ENCODE data around the gene KCTD11.

KCTD11 gene

DNA sequence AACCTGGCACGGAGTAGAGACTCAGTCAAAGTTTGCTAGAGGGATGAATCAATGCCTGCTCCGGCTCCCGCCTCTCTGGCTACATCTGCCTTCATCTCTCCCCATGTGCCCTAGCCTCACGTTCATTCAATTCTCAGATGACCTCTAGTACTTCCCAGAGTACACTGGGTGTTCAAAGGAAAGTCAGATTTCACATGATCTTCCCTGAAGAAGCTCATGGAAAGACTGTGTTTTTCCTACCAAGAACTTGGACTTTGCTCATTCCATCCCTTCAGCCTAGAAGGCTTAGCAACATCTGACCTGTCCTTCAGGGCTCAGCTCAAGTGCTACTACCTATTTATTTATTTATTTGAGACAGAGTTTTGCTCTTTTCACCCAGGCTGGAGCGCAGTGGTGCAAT, 17.9 kb downstream of the KCTD11 start:
- in situ Hi-C loops (cut with MboI; ENCODE audit: low sequenced_read_pairs): no loop called here

- in situ Hi-C loops (cut with MboI; ENCODE audit: low sequenced_read_pairs): no loop called here
Measured at GRCh38 chr17:7370853-7371252, 18.9 kb downstream of the KCTD11 start.

- in situ Hi-C loops (cut with MboI; ENCODE audit: low sequenced_read_pairs): no loop called here
Measured at GRCh38 chr17:7374353-7374752, 22.4 kb downstream of the KCTD11 start.

GRCh38 chr17:7379134-7379533, 27.2 kb downstream of the KCTD11 start:
- in situ Hi-C loops (cut with MboI; ENCODE audit: low sequenced_read_pairs): no loop called here

DNA sequence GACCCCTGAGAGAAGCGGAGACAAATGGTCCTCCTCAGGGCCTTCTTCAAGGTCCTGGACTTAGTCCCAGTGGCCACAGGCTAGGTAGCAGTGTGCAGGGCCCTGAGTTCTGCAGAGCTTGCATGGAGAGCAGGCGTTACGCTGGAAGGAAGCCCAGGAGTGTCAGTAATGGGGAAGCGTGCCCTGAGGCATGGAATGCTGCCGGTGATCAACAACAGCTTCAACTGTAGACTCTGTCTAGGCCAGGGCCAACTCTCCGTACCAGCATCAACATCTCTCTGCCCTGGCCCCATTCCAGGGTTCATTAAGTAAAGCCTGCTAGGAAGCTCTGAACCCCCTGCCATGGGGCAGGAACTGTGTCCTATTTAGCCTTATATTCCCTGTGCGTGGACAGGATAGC, 28.4 kb downstream of the KCTD11 start:
- in situ Hi-C loops (cut with MboI; ENCODE audit: low sequenced_read_pairs): no loop called here

- in situ Hi-C loops (cut with MboI; ENCODE audit: low sequenced_read_pairs): no loop called here
Measured at GRCh38 chr17:7380855-7381683, 29.1 kb downstream of the KCTD11 start, which contains the start of gene TNK1. TSS of gene TNK1 (plus strand) at chr17:7381089. CDS start at chr17:7382927, 1,838 bp downstream.

- in situ Hi-C loops (cut with MboI; ENCODE audit: low sequenced_read_pairs): no loop called here
Measured at GRCh38 chr17:7382901-7383300, 30.9 kb downstream of the KCTD11 start.

DNA sequence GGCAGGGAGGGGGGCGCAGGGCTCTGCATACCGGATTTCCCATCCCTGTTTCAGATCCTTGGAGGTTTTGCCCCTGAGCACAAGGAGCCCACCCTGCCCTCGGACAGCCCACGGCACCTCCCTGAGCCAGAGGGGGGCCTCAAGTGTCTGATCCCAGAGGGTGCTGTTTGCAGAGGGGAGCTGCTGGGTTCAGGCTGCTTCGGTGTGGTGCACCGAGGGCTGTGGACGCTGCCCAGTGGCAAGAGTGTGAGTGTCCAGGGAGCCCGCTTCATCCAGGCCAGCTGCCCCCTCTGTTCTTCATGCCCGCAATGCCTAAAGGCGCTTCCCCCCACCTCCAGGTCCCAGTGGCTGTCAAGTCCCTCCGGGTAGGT, 31.4 kb downstream of the KCTD11 start:
- in situ Hi-C loops (cut with MboI; ENCODE audit: low sequenced_read_pairs): no loop called here

- in situ Hi-C loops (cut with MboI; ENCODE audit: low sequenced_read_pairs): no loop called here
Measured at GRCh38 chr17:7383742-7384488, 32.0 kb downstream of the KCTD11 start.

GRCh38 chr17:7384489-7385081, 32.6 kb downstream of the KCTD11 start:
- in situ Hi-C loops (cut with MboI; ENCODE audit: low sequenced_read_pairs): no loop called here

- in situ Hi-C loops (cut with MboI; ENCODE audit: low sequenced_read_pairs): no loop called here
Measured at GRCh38 chr17:7388856-7389255, 36.9 kb downstream of the KCTD11 start.

DNA sequence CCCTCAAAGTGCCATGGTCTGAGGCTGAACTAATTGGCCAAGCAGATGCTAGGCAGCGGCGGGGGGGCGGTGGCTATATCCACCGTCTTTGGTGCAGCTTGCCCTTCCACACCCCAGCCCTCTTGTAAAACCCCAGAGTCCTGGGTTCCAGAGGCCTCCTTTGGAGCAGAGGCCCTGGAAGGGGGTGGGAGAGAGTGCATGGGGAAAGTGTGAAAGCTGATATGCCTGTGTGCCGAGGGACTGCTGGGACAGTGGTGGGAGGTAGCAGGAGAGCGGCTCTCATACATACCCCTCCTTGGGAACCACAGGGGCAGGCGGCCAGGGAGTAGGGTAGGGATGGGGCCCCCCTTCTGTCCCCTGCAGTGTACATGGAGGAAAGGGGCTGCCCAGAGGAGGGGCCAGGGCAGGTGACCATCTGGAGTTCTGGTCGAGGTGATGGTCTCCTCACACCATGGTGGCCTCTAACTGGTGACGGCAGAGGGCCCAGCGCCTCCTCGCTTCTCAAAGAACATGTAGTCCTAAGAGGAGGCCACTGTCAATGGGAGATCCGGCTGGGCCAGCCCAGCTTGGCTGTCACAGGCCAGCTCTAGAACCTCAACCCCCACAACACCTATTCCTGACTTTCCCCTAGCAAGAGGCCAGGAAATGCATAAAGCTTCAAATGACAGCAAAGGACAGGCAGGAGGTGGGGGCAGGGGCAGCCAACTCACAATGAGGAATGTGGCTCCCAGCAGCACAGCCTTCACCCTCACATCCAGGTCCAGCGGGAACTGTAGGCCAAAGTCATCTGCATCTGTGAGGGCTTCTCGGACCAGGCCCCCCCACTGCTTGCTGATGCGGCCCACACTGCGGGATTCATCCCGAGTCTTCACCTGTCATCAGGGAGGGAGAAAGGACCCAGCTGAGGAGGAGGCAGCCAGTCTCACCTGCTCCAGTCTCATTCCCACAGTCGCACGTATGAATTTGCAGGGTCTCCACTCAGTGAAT, 38.3 kb downstream of the KCTD11 start:
- in situ Hi-C loops (cut with MboI; ENCODE audit: low sequenced_read_pairs): no loop called here

DNA sequence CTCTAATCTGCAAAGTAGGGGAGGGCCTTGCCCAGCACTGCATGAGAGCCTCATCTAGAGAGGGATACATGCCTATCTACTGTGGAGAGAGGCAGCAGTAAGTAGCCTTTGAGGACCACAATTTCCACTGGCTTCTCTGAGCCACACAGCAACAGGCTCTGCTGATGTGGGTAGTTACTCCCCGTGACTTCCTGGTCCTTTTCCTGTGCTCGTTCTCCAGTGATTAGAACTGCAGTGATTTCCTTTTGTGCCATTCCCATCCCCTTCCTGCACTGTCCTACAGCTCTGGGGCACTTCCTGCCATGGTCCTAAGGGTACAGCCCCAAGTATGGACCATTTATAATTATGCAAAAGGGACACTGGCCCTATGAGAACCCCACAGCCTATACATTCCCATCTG, 39.3 kb downstream of the KCTD11 start:
- in situ Hi-C loops (cut with MboI; ENCODE audit: low sequenced_read_pairs): no loop called here

GRCh38 chr17:7392696-7393612, 41.0 kb downstream of the KCTD11 start:
- in situ Hi-C loops (cut with MboI; ENCODE audit: low sequenced_read_pairs): no loop called here

DNA sequence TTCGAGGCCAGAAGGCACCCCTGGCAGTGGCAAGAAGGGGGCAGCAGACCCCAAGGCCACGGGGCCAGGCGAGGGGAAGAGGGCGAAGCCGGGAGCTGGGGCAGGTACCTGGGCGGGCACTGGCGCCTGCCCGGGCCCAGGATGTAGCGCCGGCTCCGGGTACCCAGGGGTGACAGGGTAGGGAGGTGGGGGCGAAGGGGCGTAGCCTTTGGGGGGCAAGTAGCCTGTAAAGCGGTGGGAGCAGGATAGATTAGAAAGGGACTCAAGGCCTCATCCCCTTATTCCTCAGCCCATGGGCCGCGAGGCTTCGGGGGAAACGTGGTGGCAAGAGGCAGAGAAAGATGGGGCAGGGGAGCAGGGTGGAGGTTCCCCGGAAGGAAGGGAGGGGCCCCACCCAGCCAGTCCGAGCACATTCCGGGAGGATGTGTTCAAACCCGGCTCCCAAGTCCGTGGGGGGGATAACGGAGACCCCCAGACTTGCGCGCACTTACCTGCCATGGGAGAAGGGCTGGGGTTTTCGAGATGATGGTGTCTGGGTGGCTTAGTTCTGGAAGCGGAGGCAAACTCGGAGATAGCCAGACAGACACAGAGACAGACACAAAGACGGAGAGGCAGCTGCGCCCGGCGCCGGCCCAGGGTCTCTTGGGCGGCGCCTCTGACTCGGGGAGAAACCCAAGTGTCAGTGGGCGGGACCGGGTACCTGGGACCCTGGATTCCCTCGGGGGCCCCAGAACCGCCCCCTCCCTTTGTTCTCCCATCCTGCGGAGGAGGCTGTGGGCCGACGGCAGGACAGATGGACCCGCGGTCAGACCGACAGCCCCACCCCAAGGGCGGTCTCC, 41.9 kb downstream of the KCTD11 start:
- in situ Hi-C loops (cut with MboI; ENCODE audit: low sequenced_read_pairs): no loop called here

DNA sequence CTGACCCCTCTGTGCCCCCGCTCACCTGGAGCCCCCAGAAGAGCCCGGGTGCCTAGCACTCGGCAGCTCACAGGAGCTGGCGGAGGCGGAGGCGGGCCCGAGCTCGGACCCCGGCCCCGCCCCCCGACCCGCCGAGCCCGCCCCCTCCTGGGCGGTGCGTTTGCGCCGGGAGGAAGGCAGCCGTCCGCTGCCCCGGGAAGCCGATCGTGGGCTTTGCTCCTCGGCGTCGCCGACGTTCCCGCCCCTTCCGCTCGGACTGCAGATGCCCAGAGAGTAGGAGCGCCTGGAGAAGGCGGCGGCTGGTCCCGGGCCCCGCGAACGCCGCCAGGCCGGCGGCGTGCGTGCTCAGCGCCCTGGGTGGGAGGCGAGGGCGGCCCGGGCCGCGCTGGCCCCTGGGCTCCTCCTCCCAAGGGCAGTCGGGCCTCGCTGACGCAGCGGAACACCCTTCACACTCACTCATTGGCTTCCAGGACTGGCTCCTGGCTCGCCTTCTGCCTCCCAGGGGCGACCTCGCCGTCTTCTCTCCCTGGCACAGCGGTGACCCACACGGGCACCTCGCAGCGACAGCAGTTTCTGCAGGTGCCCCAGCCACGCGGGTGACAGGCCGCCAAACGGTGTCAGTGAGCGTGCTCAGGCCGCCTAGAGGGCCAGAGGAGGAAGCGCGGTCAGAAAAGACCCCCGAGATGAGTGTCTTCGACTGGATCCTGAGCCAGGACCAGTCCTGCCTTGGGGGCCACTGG, 42.7 kb downstream of the KCTD11 start, which contains the start of gene PLSCR3:
Gene PLSCR3, minus strand, starts transcription at position 74 of the 740 bp plus-strand sequence. CDS start 415 bp downstream, outside the sequence.
- in situ Hi-C loops (cut with MboI; ENCODE audit: low sequenced_read_pairs): no loop called here

DNA sequence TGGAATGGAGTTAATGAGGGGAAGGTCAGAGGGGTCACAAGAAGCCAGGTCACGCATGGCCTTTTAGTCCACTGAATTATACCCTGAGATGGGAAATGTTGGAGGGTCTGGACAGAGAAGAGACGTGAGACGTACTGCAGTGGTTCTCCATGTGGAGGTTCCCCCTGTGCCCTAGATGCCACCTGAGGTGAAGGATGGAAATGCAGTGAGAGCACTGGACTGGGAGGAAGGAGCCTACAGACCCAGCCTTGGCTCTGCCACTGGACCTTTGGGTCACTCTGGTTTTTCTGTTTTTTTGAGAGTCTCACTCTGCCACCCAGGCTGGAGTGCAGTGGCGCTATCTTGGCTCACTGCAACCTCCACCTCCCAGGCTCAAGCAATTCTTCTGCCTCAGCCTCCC, 44.2 kb downstream of the KCTD11 start:
- in situ Hi-C loops (cut with MboI; ENCODE audit: low sequenced_read_pairs): no loop called here

DNA sequence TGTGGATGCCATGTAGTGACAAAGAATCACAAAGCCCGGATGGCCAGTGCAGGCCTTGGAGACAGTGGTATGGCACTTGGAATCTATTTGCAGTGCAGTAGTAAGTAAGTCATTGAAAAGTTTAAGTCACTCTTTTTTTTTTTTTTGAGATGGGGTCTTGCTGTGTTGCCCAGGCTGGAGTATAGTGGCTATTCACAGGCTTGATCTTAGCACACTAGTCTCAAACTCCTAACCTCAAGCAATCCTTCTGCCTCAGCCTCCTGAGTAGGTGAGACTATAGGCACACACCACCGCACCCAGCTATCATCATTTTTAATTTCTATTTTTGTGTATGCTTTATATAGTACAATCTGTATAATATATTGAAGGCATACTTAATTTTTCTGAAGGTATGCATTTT, 46.6 kb downstream of the KCTD11 start:
- in situ Hi-C loops (cut with MboI; ENCODE audit: low sequenced_read_pairs): no loop called here

Data from HL-60/S4 treated with retinoic acid at 250 ng/mL for 4 days and 3 days (cell line).